OCI-LY1 (cell line): ENCODE data around the gene HYDIN.

Source experiments
- H2AFZ ChIP-seq: fragments of 200-600 bp; sonication (generic), shearing (Covaris generic); 2 replicates; pipeline ENCODE4 v1.6.0; 2014; ENCODE audit warnings: antibody characterized with exemption, mild to moderate bottlenecking, low read length
- H3F3A ChIP-seq: fragments of 200-600 bp; sonication (generic), shearing (Covaris generic); 2 replicates; pipeline ENCODE4 v1.6.0; 2014; ENCODE audit warnings: mild to moderate bottlenecking, antibody characterized with exemption, low read length, moderate library complexity; ENCODE audit not compliant: insufficient read depth
- H3K27ac ChIP-seq: fragments of 200-600 bp; sonication (generic); 2 replicates; pipeline ENCODE4 v1.5.1; 2014; ENCODE audit warnings: low read length, mixed run types, mild to moderate bottlenecking, low read depth; ENCODE audit not compliant: poor library complexity, severe bottlenecking
- H3K27me3 ChIP-seq: fragments of 200-600 bp; sonication (generic); 2 replicates; pipeline ENCODE4 v1.6.0; 2014; ENCODE audit warnings: antibody characterized with exemption, mild to moderate bottlenecking, low read length, moderate library complexity; ENCODE audit not compliant: insufficient read depth
- H3K36me3 ChIP-seq: fragments of 200-600 bp; sonication (generic); 2 replicates; pipeline ENCODE4 v1.6.1; 2014; ENCODE audit warnings: mild to moderate bottlenecking, antibody characterized with exemption, low read length, moderate library complexity, mixed read lengths; ENCODE audit not compliant: insufficient read depth
- H3K4me1 ChIP-seq: fragments of 200-600 bp; sonication (generic); 2 replicates; pipeline ENCODE4 v1.5.1; 2014; ENCODE audit warnings: mild to moderate bottlenecking, low read length, moderate library complexity; ENCODE audit not compliant: insufficient read depth, severe bottlenecking
- H3K4me2 ChIP-seq: fragments of 200-600 bp; sonication (generic), shearing (Covaris generic); 2 replicates; pipeline ENCODE4 v1.6.1; 2014; ENCODE audit warnings: low read length
- H3K4me3 ChIP-seq: fragments of 200-600 bp; sonication (generic); 2 replicates; pipeline ENCODE4 v1.5.1; 2014; ENCODE audit warnings: low read length, low read depth, mild to moderate bottlenecking, mixed read lengths; ENCODE audit not compliant: poor library complexity, severe bottlenecking
- H3K79me2 ChIP-seq: fragments of 200-600 bp; shearing (Covaris generic); 2 replicates; pipeline ENCODE4 v1.6.1; 2016; ENCODE audit warnings: mixed run types, low read length, mixed read lengths; ENCODE audit not compliant: insufficient read depth
- H3K9ac ChIP-seq: fragments of 200-600 bp; sonication (generic), shearing (Covaris generic); 2 replicates; pipeline ENCODE4 v1.6.1; 2014; ENCODE audit warnings: mild to moderate bottlenecking, low read length, mixed read lengths
- H3K9me2 ChIP-seq: fragments of 200-600 bp; sonication (generic), shearing (Covaris generic); 2 replicates; pipeline ENCODE4 v1.6.1; 2014; ENCODE audit warnings: low read depth, mild to moderate bottlenecking, low read length, mixed read lengths
- H3K9me3 ChIP-seq: fragments of 200-600 bp; shearing (Covaris generic); 2 replicates; pipeline ENCODE4 v1.6.1; 2014; ENCODE audit warnings: low read length, mixed read lengths
- H4K20me1 ChIP-seq: fragments of 200-600 bp; sonication (generic), shearing (Covaris generic); 2 replicates; pipeline ENCODE4 v1.6.0; 2016; ENCODE audit warnings: mild to moderate bottlenecking, low read length; ENCODE audit not compliant: insufficient read depth
- EZH2 ChIP-seq: fragments of 200-600 bp; sonication (generic), shearing (Covaris generic); IDR thresholded peaks from 2 replicates; pipeline ENCODE4 v1.8.0; 2017; ENCODE audit warnings: borderline replicate concordance, mixed run types, mild to moderate bottlenecking, antibody characterized with exemption, low read length, moderate library complexity, mixed read lengths
- TF ChIP-seq, protein P1 (sequence below): fragments of 200-600 bp; sonication (generic), shearing (Covaris generic); IDR thresholded peaks from 2 replicates; pipeline ENCODE4 v1.5.1; 2017; ENCODE audit warnings: mild to moderate bottlenecking, antibody characterized with exemption, low read length, moderate library complexity, mixed read lengths

HYDIN gene

DNA sequence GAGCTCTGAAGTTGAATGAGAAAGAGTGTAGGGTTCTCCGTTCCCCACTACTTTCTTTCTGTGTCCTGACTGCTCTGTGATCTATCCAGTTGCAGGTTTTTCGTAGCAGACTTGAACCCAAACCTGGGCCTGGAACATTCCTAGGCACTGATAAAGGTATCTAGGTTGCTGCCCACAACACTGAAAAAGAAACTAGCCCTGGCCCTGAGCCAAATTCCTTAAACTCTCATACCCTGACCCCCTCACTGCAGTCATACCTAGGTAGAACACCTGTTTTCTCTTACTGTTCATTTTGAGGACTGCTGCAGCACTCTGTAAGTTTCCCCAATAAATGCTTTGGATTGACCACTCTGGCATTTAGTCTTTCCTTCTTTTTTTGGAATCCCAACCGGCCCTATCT lies 5.4 kb downstream of the HYDIN start:
- Histone ChIP-seq H3K36me3 (no peaks in the 10 kb centered on the region), H2AFZ (no peak overlapping the region), H3K9me3 (peaks cover 8% of the 10 kb centered on the region; the same call in 1 of the 2 replicates), H3F3A (no peaks in the 10 kb centered on the region), H3K4me3 (no peak overlapping the region), H3K4me1 (no peaks in the 10 kb centered on the region), H3K9ac (no peak overlapping the region), H3K27ac (no peak overlapping the region), H3K4me2 (no peak overlapping the region), H3K27me3 (no peaks in the 10 kb centered on the region), H3K9me2 (no peaks in the 10 kb centered on the region), H3K79me2 (no peaks in the 10 kb centered on the region), H4K20me1 (no peaks in the 10 kb centered on the region)
- no peak for TF ChIP-seq EZH2
- TF ChIP-seq, protein P1, sequence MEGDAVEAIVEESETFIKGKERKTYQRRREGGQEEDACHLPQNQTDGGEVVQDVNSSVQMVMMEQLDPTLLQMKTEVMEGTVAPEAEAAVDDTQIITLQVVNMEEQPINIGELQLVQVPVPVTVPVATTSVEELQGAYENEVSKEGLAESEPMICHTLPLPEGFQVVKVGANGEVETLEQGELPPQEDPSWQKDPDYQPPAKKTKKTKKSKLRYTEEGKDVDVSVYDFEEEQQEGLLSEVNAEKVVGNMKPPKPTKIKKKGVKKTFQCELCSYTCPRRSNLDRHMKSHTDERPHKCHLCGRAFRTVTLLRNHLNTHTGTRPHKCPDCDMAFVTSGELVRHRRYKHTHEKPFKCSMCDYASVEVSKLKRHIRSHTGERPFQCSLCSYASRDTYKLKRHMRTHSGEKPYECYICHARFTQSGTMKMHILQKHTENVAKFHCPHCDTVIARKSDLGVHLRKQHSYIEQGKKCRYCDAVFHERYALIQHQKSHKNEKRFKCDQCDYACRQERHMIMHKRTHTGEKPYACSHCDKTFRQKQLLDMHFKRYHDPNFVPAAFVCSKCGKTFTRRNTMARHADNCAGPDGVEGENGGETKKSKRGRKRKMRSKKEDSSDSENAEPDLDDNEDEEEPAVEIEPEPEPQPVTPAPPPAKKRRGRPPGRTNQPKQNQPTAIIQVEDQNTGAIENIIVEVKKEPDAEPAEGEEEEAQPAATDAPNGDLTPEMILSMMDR, result no peak

DNA sequence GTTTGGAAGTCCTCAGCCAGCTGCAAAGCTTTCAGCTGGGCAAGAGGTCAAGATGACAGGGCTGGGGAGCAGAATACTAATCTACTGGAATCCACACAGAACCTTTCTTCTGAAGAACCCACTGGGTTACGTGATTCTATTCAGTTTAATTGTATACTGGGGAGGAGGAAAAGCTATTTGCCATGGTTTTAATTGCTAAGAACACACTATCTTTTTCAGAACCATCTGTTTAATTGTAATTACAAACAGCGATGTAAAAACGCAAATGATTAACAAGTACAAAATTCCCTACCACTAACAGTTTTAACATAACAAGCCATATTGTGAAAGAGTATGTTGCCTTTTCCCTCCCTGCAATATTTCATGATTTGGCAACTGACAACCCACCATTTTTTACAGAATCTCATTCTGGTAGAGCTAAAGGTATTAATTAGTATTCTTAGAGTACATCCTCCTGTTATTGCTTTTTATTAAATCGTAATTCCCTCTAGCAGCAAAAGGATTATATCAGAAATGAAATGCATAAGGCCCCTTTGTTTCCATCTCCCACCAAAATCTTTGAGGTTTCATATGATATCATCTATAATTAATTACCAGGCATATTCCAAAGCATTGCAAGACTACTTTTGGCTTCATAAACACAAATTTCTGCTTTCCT lies 12.1 kb downstream of the HYDIN start:
- Histone ChIP-seq H3K4me1 (no peaks in the 10 kb centered on the region), H3K4me3 (no peak overlapping the region), H3K27me3 (no peaks in the 10 kb centered on the region), H3K36me3 (no peaks in the 10 kb centered on the region), H3F3A (no peaks in the 10 kb centered on the region), H4K20me1 (no peaks in the 10 kb centered on the region), H3K9me2 (no peaks in the 10 kb centered on the region), H3K4me2 (no peak overlapping the region), H3K9ac (no peak overlapping the region), H3K27ac (no peak overlapping the region), H3K79me2 (no peaks in the 10 kb centered on the region), H3K9me3 (no peaks in the 10 kb centered on the region), H2AFZ (no peak overlapping the region)
- TF ChIP-seq, protein P1, result no peak
- TF ChIP-seq EZH2, result no peak

DNA sequence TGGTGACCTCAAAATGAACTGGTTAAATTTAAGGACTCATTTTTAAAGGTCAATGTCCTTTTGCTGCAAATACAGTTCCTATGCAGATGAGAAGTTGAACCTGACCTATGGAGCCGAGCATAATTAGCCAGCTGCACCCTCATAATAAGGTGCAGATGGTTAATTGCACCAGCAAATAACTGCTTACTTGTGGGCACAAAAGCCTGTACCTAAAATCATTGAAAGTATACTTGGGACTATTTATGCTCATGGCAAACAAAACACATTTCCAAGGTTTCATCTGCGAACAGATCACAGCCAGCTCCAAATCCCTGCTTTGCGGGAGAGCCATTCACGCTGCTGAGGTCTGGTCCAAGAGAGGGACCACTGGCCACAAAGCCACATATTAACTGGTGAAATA lies 13.0 kb downstream of the HYDIN start:
- Histone ChIP-seq H3K9me3 (no peaks in the 10 kb centered on the region), H3K4me3 (no peak overlapping the region), H4K20me1 (no peaks in the 10 kb centered on the region), H3K9me2 (no peaks in the 10 kb centered on the region), H3K4me1 (no peaks in the 10 kb centered on the region), H3K27ac (no peak overlapping the region), H3F3A (no peaks in the 10 kb centered on the region), H3K9ac (no peak overlapping the region), H3K79me2 (no peaks in the 10 kb centered on the region), H2AFZ (no peak overlapping the region), H3K4me2 (no peak overlapping the region), H3K27me3 (no peaks in the 10 kb centered on the region), H3K36me3 (no peaks in the 10 kb centered on the region)
- no peak for TF ChIP-seq EZH2
- TF ChIP-seq, protein P1, result no peak
